ENCODE results near the gene SLC9C1.

- TF ChIP-seq CTCF (IDR thresholded peaks at IDR 0.05) (peak; percentile 46 to 73 (median 70)), POLR2A (IDR thresholded peaks at IDR 0.05) (no peak)
These were observed 182.1 kb downstream of the SLC9C1 start for GRCh38 chr3:112111785-112112402.
